ENCODE results near the gene PBX4. TPM values are rescaled to one million over a fixed set of nuclear protein-coding genes. Genes with fewer than 3 reads are reported as not detected.
A peak's percentile ranks its signal among the peaks of the same experiment; 100 is the strongest.

PBX4 gene
- total and polyA plus RNA-seq, 2 of the 8 experiments (the other 6 are each of a cell fraction or from before 2014, with no cell fraction given): 3.4 to 3.8 TPM

DNA sequence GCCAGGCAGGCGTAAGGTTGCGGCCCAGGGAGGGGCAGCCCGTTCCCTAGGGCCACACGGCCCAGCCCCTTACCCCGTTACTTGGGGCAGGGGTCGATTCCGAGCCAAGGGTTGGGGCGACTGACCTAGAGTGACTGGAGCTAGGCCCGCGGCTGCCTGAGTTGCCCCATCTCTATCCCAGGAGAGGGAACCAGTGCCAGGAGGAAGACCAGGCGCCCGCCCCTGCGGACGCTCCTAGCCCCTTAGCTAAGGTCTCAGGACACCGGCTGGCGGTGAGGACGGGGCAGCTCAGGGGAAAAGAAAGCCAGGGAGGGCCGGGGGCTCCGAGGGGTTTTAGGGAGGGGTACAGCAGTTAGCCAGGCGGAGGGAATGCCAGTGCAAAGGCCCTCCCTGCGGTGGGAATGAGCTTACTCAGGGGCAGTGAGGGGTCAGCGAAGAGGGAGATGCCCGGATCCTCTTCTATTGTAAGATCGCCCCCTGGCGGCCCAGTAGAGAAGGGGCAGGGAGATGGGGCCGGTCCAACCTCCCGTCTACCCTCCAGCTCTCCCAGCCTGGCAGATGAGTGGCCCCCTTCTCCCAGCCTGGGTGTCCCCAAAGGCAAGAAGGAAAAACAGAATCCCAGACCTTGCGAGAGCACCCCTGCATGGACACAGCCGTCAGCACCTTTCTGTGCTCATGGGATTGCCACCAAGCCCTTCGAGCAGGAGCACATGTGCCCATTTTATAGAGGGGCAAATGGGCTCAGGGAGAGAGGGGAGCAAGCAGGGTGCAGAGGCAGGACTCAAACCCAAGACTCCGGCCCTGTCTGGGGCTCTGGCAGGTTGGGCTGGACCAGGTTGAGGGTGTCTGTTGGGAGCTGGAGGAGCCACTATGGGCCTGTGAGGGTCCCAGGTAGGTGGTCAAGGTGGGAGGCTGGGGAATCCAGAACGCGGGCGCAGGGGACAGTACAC lies 64.1 kb downstream of the PBX4 start (continued):
- TF ChIP-seq, protein P1, sequence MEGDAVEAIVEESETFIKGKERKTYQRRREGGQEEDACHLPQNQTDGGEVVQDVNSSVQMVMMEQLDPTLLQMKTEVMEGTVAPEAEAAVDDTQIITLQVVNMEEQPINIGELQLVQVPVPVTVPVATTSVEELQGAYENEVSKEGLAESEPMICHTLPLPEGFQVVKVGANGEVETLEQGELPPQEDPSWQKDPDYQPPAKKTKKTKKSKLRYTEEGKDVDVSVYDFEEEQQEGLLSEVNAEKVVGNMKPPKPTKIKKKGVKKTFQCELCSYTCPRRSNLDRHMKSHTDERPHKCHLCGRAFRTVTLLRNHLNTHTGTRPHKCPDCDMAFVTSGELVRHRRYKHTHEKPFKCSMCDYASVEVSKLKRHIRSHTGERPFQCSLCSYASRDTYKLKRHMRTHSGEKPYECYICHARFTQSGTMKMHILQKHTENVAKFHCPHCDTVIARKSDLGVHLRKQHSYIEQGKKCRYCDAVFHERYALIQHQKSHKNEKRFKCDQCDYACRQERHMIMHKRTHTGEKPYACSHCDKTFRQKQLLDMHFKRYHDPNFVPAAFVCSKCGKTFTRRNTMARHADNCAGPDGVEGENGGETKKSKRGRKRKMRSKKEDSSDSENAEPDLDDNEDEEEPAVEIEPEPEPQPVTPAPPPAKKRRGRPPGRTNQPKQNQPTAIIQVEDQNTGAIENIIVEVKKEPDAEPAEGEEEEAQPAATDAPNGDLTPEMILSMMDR (IDR thresholded peaks at IDR 0.05; ENCODE audit: control extremely low read depth in 1 of 3, insufficient read depth in 1 of 3, low read depth in 1 of 3, low read length in 3 of 3): peak; percentile 83 to 92 (median 84)
- TF ChIP-seq RAD21 (IDR thresholded peaks at IDR 0.05 in 1 of 2, conservative IDR thresholded peaks at IDR 0.05 in 1 of 2; ENCODE audit: low read depth in 2 of 2, low read length in 2 of 2) (peak; percentile 65 to 70), NANOG (IDR thresholded peaks at IDR 0.05; ENCODE audit: insufficient read depth, low read depth, low read length, poor library complexity, severe bottlenecking) (no peak)
